GM06990 (cell line): ENCODE results near the gene PRPSAP1.

Experiments used
- DNase-seq: peaks from one replicate; pipeline ENCODE4 v3.0.0-alpha.2; 2011; ENCODE audit not compliant: insufficient read length; ENCODE audit errors: extremely low read depth
- H3K27me3 ChIP-seq: replicated peaks from 2 replicates; pipeline ENCODE4 v1.6.0; 2011; ENCODE audit warnings: low read length; ENCODE audit not compliant: control insufficient read depth, insufficient read depth
- H3K36me3 ChIP-seq: 2 replicates; pipeline ENCODE4 v1.5.1; 2011; ENCODE audit warnings: low read length; ENCODE audit not compliant: control insufficient read depth, insufficient read depth
- H3K4me3 ChIP-seq: replicated peaks from 2 replicates; pipeline ENCODE4 v1.5.1; 2011; ENCODE audit warnings: low read depth, mild to moderate bottlenecking, control low read depth, low read length
- CTCF ChIP-seq: IDR thresholded peaks from 2 replicates; pipeline ENCODE4 v1.5.1; 2011; ENCODE audit warnings: low read length, control low read depth, mild to moderate bottlenecking, inconsistent platforms; ENCODE audit not compliant: insufficient read depth, poor library complexity, severe bottlenecking

Gene PRPSAP1

DNA sequence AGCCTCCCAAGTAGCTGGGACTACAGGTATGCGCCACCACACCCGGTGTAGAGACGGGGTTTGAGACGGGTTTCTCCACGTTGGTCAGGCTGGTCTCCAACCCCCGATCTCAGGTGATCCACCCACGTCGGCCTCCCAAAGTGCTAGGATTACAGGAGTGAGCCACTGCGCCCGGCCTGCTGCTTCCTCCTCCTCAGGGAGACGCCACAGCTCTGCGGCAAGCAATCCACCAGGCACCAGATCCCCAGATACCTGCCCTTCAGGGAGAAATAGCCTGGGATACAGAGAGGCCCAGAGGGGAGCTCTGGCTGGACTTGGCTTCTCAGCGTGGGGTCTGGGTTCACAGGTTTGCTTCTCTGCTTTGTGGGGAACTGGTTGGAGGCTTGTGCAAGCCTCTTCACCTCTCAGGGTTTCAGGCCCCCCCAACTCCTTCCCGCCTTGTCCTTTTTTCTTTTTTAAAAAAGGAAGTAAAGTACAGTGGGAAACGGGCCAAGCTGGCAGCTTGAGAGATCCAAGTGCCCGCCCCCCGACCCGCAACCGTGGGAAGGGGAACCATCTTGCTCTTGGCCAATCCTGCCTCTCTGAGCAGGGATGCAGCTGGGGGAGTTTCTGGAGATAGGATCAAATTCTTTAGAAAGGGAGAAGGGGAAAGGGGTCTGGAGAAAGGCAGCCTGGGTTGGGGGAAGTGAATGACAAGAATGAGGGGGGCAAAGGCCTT is 28.1 kb upstream of the PRPSAP1 start:
- H3K27me3 ChIP-seq, result no peaks in the 10 kb centered on the region; the same call in 1 of the 2 replicates
- no peak overlapping the region for H3K4me3 ChIP-seq
- TF ChIP-seq CTCF, result no peak
- DNase-seq, result no peak
- no peaks in the 10 kb centered on the region for H3K36me3 ChIP-seq

- TF ChIP-seq CTCF, result no peak
- H3K4me3 ChIP-seq, result no peak overlapping the region
- H3K36me3 ChIP-seq, result no peaks in the 10 kb centered on the region
- no peaks in the 10 kb centered on the region; the same call in 1 of the 2 replicates for H3K27me3 ChIP-seq
- no peak for DNase-seq
These were observed 26.1 kb upstream of the PRPSAP1 start for GRCh38 chr17:76379646-76380376.

GRCh38 chr17:76379275-76379641 is 25.5 kb upstream of the PRPSAP1 start:
- TF ChIP-seq CTCF, result no peak

DNA sequence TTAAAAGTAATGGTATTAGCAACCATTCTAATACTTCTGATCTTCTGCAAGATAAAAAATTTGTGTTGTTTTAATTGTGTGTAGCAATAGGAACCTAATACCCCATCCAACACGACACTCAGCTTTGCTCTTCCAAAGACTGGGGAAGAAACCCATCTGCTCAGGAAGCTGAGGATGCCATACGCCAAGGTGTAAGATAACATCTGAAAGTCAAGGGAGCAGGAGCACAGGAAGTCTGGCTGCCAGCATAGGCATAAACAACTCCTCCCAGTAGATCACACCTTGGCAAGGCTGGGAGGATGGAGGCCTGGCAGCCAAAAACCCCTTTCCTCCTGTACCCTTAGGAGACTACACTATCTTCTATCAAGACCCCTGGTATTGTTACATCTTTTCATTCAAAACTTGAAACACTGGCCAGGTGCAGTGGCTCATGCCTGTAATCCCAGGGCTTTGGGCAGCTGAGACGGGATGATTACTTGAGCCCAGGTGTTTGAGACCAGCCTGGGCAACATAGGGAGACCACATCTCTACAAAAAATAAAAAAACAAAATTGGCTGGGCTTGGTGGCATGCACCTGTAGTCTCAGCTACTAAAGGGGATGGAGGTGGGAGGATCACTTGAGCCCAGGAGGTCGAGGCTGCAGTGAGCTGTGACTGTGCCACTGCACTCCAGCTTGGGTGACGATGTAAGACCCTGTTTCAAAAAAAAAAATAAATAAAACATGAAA is 25.0 kb upstream of the PRPSAP1 start:
- TF ChIP-seq CTCF, result no peak
- Histone ChIP-seq H3K4me3 (no peak overlapping the region), H3K36me3 (no peaks in the 10 kb centered on the region), H3K27me3 (no peaks in the 10 kb centered on the region; the same call in 1 of the 2 replicates)
- DNase-seq, result no peak

More at GRCh38 chr17:76379275-76379641, 25.5 kb upstream of the PRPSAP1 start:
- Histone ChIP-seq H3K36me3 (no peaks in the 10 kb centered on the region), H3K27me3 (no peaks in the 10 kb centered on the region; the same call in 1 of the 2 replicates), H3K4me3 (no peak overlapping the region)
- no peak for DNase-seq

GRCh38 chr17:76376318-76377133 is 22.8 kb upstream of the PRPSAP1 start:
- no peak for TF ChIP-seq CTCF
- DNase-seq, result no peak
- Histone ChIP-seq H3K36me3 (no peaks in the 10 kb centered on the region), H3K4me3 (no peak overlapping the region), H3K27me3 (no peaks in the 10 kb centered on the region; the same call in 1 of the 2 replicates)
